HCT116 (cell line): ENCODE measurements around the gene HOXD10. TPM values are rescaled to one million over a fixed set of nuclear protein-coding genes. Genes with fewer than 3 reads are reported as not detected.

Experiments used
- ATAC-seq: fragments of 200-7000 bp; cut with Tn5 transposase; 2 replicates; pipeline ENCODE4 v1.9.1; 2020; ENCODE audit warnings: mild to moderate bottlenecking, moderate library complexity
- BruUV-seq: library from RNA; stranded (reverse); fragments of 400-500 nt; replicated peaks from 2 replicates; lab custom pipeline; 2021; lab: Mats Ljungman, UMichigan
- CTCF ChIA-PET: fragments of 300-600 bp; sonication (Branson Sonifier 250); formaldehyde crosslinking; loops from one replicate; lab custom pipeline; 2021; ENCODE audit warnings: antibody characterized with exemption; lab: Charles Lee
- POLR2A ChIA-PET: fragments of 300-600, 350-600 bp; sonication (Branson Sonifier 250); formaldehyde crosslinking; loops from one replicate; lab custom pipeline; 2021; ENCODE audit warnings: antibody characterized with exemption; lab: Charles Lee
- RAD21 ChIA-PET, 2 experiments: fragments of 300-600 bp; sonication (Branson Sonifier 250); formaldehyde crosslinking; loops; one replicate each; lab custom pipeline; 2023; ENCODE audit warnings: low total read pairs in 2 of 2; ENCODE audit not compliant: uncharacterized antibody in 2 of 2, unreplicated experiment in 2 of 2, low non-redundant PET in 1 of 2; lab: Charles Lee
- DNase-seq: peaks from one replicate; pipeline ENCODE4 v3.0.0-alpha.2; 2010; ENCODE audit warnings: low read depth, low spot score
- H2AFZ ChIP-seq: fragments of 200-600 bp; shearing (Covaris generic), sonication (generic); 2 replicates; pipeline ENCODE4 v1.6.1; 2017; ENCODE audit warnings: low read depth, mixed run types, mixed read lengths, antibody characterized with exemption, low read length; ENCODE audit not compliant: poor library complexity, severe bottlenecking
- H3K27ac ChIP-seq: 2 replicates; pipeline ENCODE4 v1.5.1; 2012; ENCODE audit warnings: low read depth, low read length
- H3K27me3 ChIP-seq: fragments of 200-600 bp; sonication (generic); 2 replicates; pipeline ENCODE4 v1.6.1; 2016; ENCODE audit warnings: mixed run types, low read length, mixed read lengths; ENCODE audit not compliant: insufficient read depth
- H3K36me3 ChIP-seq, 2 experiments: fragments of 200-500 bp in 1 of 2; fragments of 200-600 bp in 1 of 2; sonication (Bioruptor generic) in 1 of 2; sonication (generic) in 1 of 2; 2 replicates each; pipeline versions ENCODE4 v1.5.1 to v1.6.1; 2014 to 2016; ENCODE audit warnings: low read length in 2 of 2, inconsistent platforms in 1 of 2, mixed read lengths in 1 of 2, mixed run types in 1 of 2; ENCODE audit not compliant: insufficient read depth in 2 of 2, control insufficient read depth in 1 of 2
- H3K4me1 ChIP-seq, 2 experiments: fragments of 200-600 bp in 1 of 2; sonication (generic) in 1 of 2; 2 replicates each; pipeline versions ENCODE4 v1.5.1 to v1.6.1; 2012 to 2017; ENCODE audit warnings: low read length in 2 of 2, inconsistent platforms in 1 of 2, mild to moderate bottlenecking in 1 of 2, mixed read lengths in 1 of 2, mixed run types in 1 of 2, moderate library complexity in 1 of 2; ENCODE audit not compliant: insufficient read depth in 2 of 2, control insufficient read depth in 1 of 2
- H3K4me2 ChIP-seq: fragments of 200-600 bp; sonication (generic); 2 replicates; pipeline ENCODE4 v1.6.1; 2017; ENCODE audit warnings: mixed run types, low read length, mixed read lengths
- H3K4me3 ChIP-seq, 2 experiments: fragments of 200-600 bp in 1 of 2; sonication (generic) in 1 of 2; replicated peaks in 1 of 2; 2 replicates each; pipeline ENCODE4 v1.5.1; 2011 to 2016; ENCODE audit warnings: low read length in 2 of 2, control low read depth in 1 of 2, low read depth in 1 of 2, mild to moderate bottlenecking in 1 of 2, mixed read lengths in 1 of 2, mixed run types in 1 of 2
- H3K79me2 ChIP-seq: fragments of 200-600 bp; sonication (generic); 2 replicates; pipeline ENCODE4 v1.6.1; 2017; ENCODE audit warnings: mild to moderate bottlenecking, mixed run types, low read length, moderate library complexity, mixed read lengths; ENCODE audit not compliant: insufficient read depth
- H3K9ac ChIP-seq: fragments of 200-600 bp; sonication (generic); 2 replicates; pipeline ENCODE4 v1.6.1; 2016; ENCODE audit warnings: low read length, mixed read lengths
- H3K9me2 ChIP-seq: fragments of 200-600 bp; sonication (generic), shearing (Covaris generic); 2 replicates; pipeline ENCODE4 v1.6.1; 2017; ENCODE audit warnings: mixed run types, mild to moderate bottlenecking, moderate library complexity; ENCODE audit not compliant: insufficient read depth
- H3K9me3 ChIP-seq, 2 experiments: fragments of 200-500 bp in 1 of 2; fragments of 200-600 bp in 1 of 2; sonication (Bioruptor generic) in 1 of 2; sonication (generic) in 1 of 2; 2 replicates each; pipeline ENCODE4 v1.6.1; 2014 to 2017; ENCODE audit warnings: low read length in 2 of 2, mixed read lengths in 2 of 2, inconsistent platforms in 1 of 2, low read depth in 1 of 2, mild to moderate bottlenecking in 1 of 2, mixed run types in 1 of 2, moderate library complexity in 1 of 2; ENCODE audit not compliant: control insufficient read depth in 1 of 2, insufficient read depth in 1 of 2
- H4K20me1 ChIP-seq: fragments of 200-600 bp; sonication (generic), shearing (Covaris generic); 2 replicates; pipeline ENCODE4 v1.6.1; 2017; ENCODE audit warnings: mixed run types, mild to moderate bottlenecking, moderate library complexity; ENCODE audit not compliant: insufficient read depth
- ELF1 ChIP-seq: IDR thresholded peaks from 2 replicates; pipeline ENCODE4 v1.6.1; 2012; ENCODE audit warnings: low read depth, borderline replicate concordance
- JUND ChIP-seq: IDR thresholded peaks from 2 replicates; pipeline ENCODE4 v1.6.1; 2012
- REST ChIP-seq: IDR thresholded peaks from 2 replicates; pipeline ENCODE4 v1.6.1; 2012; ENCODE audit warnings: low read depth
- ZFX ChIP-seq: fragments of 450-650 bp; IDR thresholded peaks from 2 replicates; pipeline ENCODE4 v1.6.1; 2017
- intact Hi-C: fragments of 100-400 bp; cut with micrococcal nuclease; formaldehyde crosslinking; loops from 2 replicates; pipeline ENCODE4 v1.10.0; 2022
- total RNA-seq: library from RNA; stranded (reverse); gene quantifications from one replicate; pipeline ENCODE4 v1.2.1, GENCODE V29; 2021; ENCODE audit not compliant: unreplicated experiment

HOXD10 gene
- total RNA-seq, 1 experiment from 2014 or later: not detected

DNA sequence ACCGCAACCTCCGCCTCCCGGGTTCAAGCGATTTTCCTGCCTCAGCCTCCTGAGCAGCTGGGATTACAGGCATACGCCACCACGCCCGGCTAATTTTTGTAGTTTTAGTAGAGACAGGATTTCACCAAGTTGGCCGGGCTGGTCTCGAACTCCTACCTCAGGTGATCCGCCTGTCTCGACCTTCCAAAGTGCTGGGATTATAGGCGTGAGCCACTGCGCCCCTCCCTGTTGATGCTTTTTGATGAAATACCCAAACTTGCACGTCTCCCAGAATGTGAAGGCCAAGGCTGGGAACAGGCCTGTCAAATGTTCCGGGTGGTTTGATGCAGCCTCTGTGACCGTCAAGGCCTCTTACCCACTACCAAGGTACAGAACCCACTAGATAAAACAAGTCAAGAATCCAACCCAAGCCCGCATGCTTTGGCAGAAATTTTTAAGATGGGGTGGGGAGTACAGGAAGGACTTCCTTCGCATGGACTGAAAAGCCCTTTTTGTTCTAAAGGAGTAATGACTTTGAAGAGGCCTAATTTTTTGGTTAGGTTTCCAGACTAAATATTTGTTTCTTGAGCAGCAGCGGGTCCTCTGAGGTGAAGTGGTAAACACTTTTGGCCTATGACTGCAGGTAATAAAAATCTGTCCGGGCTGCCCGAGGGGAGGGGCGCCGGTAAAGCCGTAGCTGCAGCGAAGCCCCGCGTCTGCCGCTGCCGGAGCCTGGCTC is 29.1 kb upstream of the HOXD10 start:
- Histone ChIP-seq H3K79me2 (no peaks in the 10 kb centered on the region), H3K4me1 (no peaks in the 10 kb centered on the region), H3K4me2 (no peak overlapping the region), H3K9me3 (no peaks in the 10 kb centered on the region; a peak in 1 of 4 replicates), H3K36me3 (no peaks in the 10 kb centered on the region), H3K4me3 (no peak overlapping the region), H3K27ac (no peak overlapping the region), H4K20me1 (no peaks in the 10 kb centered on the region), H3K27me3 (no peaks in the 10 kb centered on the region), H2AFZ (no peak overlapping the region), H3K9ac (no peak overlapping the region), H3K9me2 (no peaks in the 10 kb centered on the region)
- ChIA-PET RAD21 (no interaction called here), CTCF (no interaction called here), POLR2A (no interaction called here)
- intact Hi-C loops: loop anchor here (2.0 to 5.0 kb wide), 3 partner anchors 397 to 1050 kb away; no protein-coding TSS in a partner anchor
- ATAC-seq (no peak), DNase-seq (no peak)
- BruUV-seq: no TSS peak
- TF ChIP-seq ELF1 (no peak), JUND (no peak), REST (no peak), ZFX (no peak)
